ENCODE measurements around the gene MYO1G.

Gene MYO1G

GRCh38 chr7:44912775-44913347 lies 66.0 kb downstream of the MYO1G start:
- H3K4me3 ChIP-seq (ENCODE audit: low read length) = no peak overlapping the region
- DNase-seq (ENCODE audit: low read depth, low spot score) = no peak
